NCI-H1417 treated with DMSO at 0.1 percent for 48 hours (cell line): ENCODE measurements around the gene DHRS12.

ENCODE experiments used
- DNase-seq: peaks from one replicate; lab custom pipeline; 2025; lab: John Stamatoyannopoulos, UW

The DHRS12 gene

GRCh38 chr13:51758691-51759090 is 45.3 kb downstream of the DHRS12 start:
- DNase-seq, result no peak

- no peak for DNase-seq
These were observed 47.3 kb downstream of the DHRS12 start for GRCh38 chr13:51756651-51757050.

GRCh38 chr13:51747438-51748434 is 56.2 kb downstream of the DHRS12 start:
- DNase-seq, result no peak

GRCh38 chr13:51746802-51747201 is 57.2 kb downstream of the DHRS12 start:
- DNase-seq, result no peak

- DNase-seq, result no peak
These were observed 58.7 kb downstream of the DHRS12 start for GRCh38 chr13:51745243-51745642.

GRCh38 chr13:51742611-51743010 is 61.4 kb downstream of the DHRS12 start:
- no peak for DNase-seq

- DNase-seq, result no peak
These were observed 61.9 kb downstream of the DHRS12 start for GRCh38 chr13:51742031-51742430.

GRCh38 chr13:51740698-51741097 is 63.3 kb downstream of the DHRS12 start:
- no peak for DNase-seq

GRCh38 chr13:51739027-51739764 is 64.8 kb downstream of the DHRS12 start:
- DNase-seq, result no peak

- no peak for DNase-seq
These were observed 65.6 kb downstream of the DHRS12 start for GRCh38 chr13:51738226-51738905.

- DNase-seq, result no peak
These were observed 66.4 kb downstream of the DHRS12 start for GRCh38 chr13:51737609-51738008.

GRCh38 chr13:51734786-51735185 is 69.2 kb downstream of the DHRS12 start:
- DNase-seq, result no peak

GRCh38 chr13:51733374-51734298 is 70.3 kb downstream of the DHRS12 start:
- DNase-seq, result no peak

- no peak for DNase-seq
These were observed 72.2 kb downstream of the DHRS12 start for GRCh38 chr13:51731759-51732158.

GRCh38 chr13:51730927-51731326 is 73.0 kb downstream of the DHRS12 start:
- DNase-seq, result no peak

GRCh38 chr13:51729866-51730553 is 74.0 kb downstream of the DHRS12 start:
- DNase-seq, result no peak

GRCh38 chr13:51728972-51729371 is 75.0 kb downstream of the DHRS12 start:
- DNase-seq, result no peak

- no peak for DNase-seq
These were observed 75.7 kb downstream of the DHRS12 start for GRCh38 chr13:51728275-51728673.

- DNase-seq, result no peak
These were observed 76.2 kb downstream of the DHRS12 start for GRCh38 chr13:51727634-51728274.
